NCI-H1436 (cell line): ENCODE data around the gene AKAP13.

Experiments used
- DNase-seq: peaks from one replicate; lab custom pipeline; 2025; lab: John Stamatoyannopoulos, UW

The AKAP13 gene

GRCh38 chr15:85770096-85771041 is 390.0 kb downstream of the AKAP13 start:
- no peak for DNase-seq

DNA sequence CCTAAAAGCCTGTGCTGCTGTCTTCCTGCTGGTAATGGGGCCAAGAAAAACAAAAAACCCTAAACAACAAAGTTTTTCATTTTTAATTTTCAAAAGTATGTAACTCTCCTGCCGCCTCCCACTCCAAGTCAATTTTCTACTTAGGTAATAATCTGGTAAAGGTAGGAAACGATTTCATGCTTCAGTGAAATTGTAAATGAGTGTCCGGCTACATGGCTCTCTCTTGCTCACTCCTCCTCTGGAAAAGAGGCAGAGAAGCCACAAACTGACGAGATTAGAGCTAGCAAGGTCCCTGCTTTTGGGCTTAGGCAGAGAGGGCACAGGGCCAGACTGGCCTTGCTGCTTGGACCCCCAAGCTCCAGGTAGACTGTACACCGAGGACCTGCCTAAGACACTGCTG is 390.9 kb downstream of the AKAP13 start:
- no peak for DNase-seq

DNA sequence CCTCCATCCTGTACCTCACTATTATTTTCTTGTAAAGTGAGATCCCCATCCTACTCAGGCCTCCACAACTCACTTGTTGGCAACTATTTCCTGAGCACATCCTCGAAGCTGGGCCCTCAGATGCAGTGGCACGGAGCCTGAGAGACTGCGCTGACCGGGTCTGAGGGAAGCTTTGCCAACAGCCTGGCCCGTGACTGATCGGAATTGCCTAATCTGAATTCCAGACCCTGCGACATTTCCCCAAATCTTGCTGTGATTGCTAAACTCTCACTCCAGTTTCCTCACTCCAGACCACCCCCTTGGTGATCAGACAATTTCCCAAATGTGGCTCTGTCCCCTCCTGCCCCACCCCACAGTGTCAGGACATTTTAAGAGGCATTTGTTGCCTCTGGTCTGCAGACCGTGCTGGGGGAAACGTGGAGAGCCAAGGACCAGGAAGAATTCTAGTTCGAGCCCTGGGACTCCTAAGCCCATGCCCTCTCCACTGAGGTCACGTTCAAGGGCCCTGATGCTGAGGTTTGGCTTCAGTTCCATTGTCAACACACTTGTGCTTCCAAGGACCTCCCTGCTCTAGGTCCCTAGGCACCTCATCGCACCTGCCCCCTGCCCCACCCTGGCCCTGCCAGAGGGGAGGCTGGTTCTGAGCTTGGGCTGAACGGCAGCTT is 391.5 kb downstream of the AKAP13 start:
- DNase-seq: no peak

- no peak for DNase-seq
These were observed 392.3 kb downstream of the AKAP13 start for GRCh38 chr15:85772668-85773067.

DNA sequence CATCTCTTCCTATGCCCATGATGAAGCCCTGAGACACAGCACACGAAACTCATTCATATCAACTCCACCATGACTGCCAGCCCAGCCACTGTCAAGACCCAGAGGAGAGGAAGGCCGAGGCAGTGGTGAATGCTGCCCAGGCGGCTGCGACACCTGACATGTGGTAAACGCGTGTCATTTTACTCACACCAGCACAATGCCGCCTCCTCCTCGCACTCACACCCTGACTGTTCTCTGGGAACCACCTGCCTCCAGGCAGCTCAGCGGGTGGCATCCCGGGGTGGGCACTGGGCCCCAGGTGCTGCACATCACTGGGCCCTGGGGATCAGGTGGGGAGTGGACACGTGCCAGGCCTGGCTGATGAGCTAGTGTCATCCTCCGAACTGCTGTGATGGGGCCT is 392.8 kb downstream of the AKAP13 start:
- DNase-seq: no peak

- DNase-seq: no peak
These were observed 393.6 kb downstream of the AKAP13 start for GRCh38 chr15:85773970-85774369.

- no peak for DNase-seq
These were observed 397.1 kb downstream of the AKAP13 start for GRCh38 chr15:85777250-85778106.

DNA sequence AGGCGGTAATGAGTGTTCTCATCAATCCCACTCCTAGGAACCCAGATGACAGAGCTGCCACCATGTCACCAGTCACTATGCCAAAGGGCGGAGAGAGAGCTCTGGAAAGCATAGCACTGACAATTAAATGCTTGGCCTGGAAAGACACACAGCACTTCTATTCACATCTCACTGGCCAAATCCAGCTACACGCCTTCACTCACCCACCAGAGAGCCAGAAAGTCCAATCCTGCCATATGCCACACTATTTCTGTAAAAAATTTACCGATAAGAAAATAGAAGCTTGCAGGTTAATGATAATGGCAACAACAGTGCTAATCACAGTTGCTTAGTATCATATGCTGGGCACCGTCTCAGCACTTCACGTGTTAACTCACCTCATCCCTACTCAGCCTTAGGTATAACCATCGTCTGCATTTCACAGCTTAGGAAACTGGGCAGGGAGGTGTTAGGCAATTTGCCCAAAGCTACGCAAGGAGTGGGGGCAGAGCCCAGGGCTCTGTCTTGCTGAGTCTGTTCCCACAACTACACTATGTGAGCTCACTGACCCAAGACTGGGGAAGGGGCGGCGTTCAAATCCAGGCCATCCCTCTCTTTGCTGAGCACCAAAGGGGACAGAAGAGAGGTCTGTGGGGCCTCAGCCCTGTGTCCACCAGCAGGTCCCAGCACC is 397.8 kb downstream of the AKAP13 start:
- DNase-seq: no peak

DNA sequence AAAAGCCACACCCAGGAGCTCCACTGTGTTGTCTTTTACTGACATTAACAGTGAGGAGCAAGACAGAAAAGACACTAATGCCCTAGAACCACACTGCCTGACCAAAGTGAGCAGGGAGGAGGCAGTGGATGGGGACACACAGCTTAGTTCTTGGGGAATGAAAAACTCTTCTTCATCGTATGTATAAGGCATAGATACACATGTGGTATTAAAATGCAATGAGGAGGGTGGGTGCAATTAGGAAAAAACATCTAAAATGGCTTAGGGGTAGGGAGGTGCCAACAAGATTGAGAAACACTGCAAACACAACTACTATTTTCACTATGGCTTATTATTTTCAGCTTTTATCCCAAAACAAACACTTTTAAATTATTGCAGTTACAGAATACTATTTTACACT is 398.8 kb downstream of the AKAP13 start:
- DNase-seq: no peak

DNA sequence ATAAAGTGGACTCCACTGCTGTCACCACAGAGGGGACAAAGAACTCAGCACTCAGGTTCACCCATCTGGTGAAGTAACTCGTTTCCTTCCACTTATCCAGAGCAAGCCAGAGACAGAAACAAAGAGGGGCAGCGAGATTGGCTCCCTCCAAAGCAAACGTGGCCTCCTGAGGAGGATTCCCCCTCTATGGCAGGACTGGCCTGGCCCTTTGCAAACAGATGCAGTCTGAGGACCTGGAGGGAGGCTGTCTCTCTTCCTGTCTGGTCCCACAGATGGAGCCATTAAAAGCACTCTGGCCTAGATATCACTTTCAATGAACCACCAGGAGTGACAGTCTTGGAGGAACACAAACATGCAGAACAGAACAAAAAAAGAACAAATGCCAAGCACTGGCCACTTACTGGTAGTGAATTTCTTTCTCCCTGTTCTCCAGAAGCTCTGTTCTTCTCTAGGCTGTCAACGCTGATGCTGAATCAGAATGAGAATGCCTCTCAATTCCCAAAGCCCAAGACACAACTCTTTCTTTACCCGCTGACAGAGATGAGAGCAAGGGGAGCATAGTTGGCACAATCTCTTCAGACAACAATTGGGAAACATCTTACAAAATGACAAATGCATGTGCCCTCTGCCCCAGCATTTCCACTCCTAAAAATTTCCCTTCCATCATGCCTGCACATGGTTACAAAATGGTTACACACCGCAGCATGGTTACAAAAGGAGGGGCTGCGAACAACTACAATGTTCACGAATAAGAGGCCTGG is 400.0 kb downstream of the AKAP13 start:
- no peak for DNase-seq

- DNase-seq: no peak
These were observed 400.7 kb downstream of the AKAP13 start for GRCh38 chr15:85781099-85781498.

DNA sequence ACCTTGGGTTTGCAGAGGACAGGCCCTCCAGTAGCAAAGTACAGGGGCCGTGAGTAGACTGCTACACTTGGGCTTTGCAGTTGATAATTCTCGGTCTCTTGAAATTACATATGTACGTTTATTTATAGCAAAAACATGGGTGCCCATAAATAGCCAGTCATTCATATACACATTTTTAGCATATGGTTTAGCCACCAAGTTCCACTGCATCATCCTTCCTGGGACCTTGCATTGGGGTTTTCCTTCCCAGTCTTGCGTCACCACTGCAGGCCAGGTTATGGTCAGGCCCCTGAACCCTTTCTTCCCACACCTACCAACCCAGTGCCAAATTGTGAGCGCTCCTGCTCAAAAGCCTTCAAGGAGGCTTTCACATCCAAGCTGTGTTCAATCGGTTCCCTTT is 401.7 kb downstream of the AKAP13 start:
- DNase-seq: no peak

DNA sequence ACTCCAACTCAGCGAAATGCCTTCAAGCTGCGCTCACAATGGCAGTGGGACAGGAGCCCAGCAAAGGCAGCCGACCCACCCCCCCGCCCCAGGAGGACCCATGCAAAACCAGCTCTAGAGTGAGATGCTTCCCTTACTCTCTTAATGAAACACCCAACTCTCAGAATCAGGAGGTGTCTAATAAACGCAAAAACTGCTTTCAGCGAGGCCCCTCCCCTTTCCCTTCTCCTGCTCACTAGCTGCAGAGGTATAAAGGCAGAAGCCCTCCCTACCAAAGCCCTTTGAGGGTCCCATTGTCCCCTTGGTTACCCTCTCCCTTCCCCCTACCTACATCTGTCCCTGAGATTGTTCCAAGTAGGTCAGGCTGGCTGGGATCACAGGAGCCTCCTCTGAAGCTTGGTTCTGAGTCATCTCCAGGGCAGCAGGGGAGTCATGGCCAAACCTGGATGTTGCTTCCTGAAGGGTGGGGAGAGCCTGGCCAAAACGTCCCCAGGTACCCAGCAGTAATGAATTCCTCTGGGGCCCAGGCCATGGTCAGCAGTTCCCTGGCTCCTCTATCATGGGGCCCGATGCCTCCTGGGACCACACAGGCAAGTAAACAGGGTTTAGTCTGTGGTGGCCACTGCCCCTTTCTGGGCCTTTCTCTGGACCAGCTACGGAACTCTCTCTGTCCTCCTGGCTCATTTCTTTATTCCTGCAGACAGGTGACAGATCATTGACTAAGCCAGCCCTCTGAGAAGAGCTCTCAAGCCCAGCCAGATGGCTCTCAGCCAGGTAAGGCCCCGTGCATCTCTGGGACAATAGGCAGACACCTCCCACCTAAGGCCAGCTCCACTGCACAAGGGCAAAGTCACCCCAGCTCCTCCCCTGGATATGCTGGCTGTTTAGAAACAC is 405.7 kb downstream of the AKAP13 start:
- peak; percentile 44 for DNase-seq

GRCh38 chr15:85786781-85787114 is 406.3 kb downstream of the AKAP13 start:
- DNase-seq: no peak

- no peak for DNase-seq
These were observed 408.5 kb downstream of the AKAP13 start for GRCh38 chr15:85788771-85789495.

- DNase-seq: no peak
These were observed 409.1 kb downstream of the AKAP13 start for GRCh38 chr15:85789496-85789875.

DNA sequence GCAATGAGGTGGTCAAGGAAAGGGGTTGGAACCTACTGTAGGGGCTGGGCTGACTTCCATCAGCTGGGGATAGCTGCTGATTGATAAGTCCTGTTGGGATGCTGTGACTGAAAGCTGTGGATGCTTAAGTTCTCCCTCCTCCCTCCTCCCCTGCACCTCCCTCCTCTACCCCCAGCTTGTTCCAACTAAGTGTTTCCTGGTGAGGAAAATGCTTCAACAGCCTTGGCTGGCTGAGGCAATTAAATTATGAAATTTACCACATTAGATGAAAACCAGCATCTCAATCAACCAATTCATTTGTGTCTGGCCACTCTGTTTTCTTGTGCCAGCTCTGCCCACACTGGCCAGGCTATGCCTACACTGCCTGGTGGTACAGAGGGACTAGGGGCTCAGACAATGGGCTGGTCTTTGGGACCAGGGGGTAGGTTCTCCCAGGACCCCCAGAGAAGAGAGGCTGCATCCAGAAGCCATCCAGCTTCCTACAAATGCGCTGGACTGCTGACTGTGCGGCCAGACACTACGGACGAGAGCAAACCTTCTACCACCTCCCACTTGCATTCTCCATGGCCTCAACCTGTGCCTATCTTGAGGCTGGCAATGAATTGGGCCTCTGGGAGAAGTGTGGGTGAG is 411.8 kb downstream of the AKAP13 start:
- DNase-seq: no peak

GRCh38 chr15:85792912-85793590 is 412.6 kb downstream of the AKAP13 start:
- no peak for DNase-seq
